HUES6 (cell line): ENCODE measurements around the gene SEZ6.
"Not testable (repeated sequence)": the region's sequence is repeated elsewhere in the genome, so short reads cannot be mapped to it uniquely, and the experiment has no call there.

Source experiments
- H3K27ac ChIP-seq: 2 replicates; pipeline ENCODE4 v1.7.0; 2013; ENCODE audit warnings: low read depth, mild to moderate bottlenecking, low read length, inconsistent platforms
- H3K27me3 ChIP-seq: 2 replicates; pipeline ENCODE4 v1.6.1; 2013; ENCODE audit warnings: low read length; ENCODE audit not compliant: control insufficient read depth, insufficient read depth
- H3K36me3 ChIP-seq: 2 replicates; pipeline ENCODE4 v1.6.1; 2013; ENCODE audit warnings: low read length; ENCODE audit not compliant: control insufficient read depth, insufficient read depth
- H3K4me1 ChIP-seq: 2 replicates; pipeline ENCODE4 v1.6.1; 2013; ENCODE audit warnings: low read length; ENCODE audit not compliant: control insufficient read depth, insufficient read depth
- H3K4me3 ChIP-seq: 2 replicates; pipeline ENCODE4 v1.5.1; 2013; ENCODE audit warnings: low read depth, low read length
- H3K9ac ChIP-seq: one replicate; pipeline ENCODE4 v1.6.1; 2013; ENCODE audit warnings: mild to moderate bottlenecking, low read length
- H3K9me3 ChIP-seq: 2 replicates; pipeline ENCODE4 v1.6.1; 2013; ENCODE audit warnings: low read depth, low read length; ENCODE audit not compliant: control insufficient read depth, insufficient read depth

Gene SEZ6

GRCh38 chr17:28944862-28945741 lies 60.7 kb downstream of the SEZ6 start:
- no peak overlapping the region for H3K27ac ChIP-seq
- H3K4me1 ChIP-seq: peaks cover 19% of the 10 kb centered on the region
- H3K27me3 ChIP-seq: no peaks in the 10 kb centered on the region
- H3K9me3 ChIP-seq: no peaks in the 10 kb centered on the region
- H3K36me3 ChIP-seq: peaks cover 37% of the 10 kb centered on the region
- no peak overlapping the region for H3K9ac ChIP-seq
- H3K4me3 ChIP-seq: no peak overlapping the region

GRCh38 chr17:28944343-28944742 lies 61.5 kb downstream of the SEZ6 start:
- Histone ChIP-seq H3K27me3 (no peaks in the 10 kb centered on the region), H3K9ac (no peak overlapping the region), H3K9me3 (no peaks in the 10 kb centered on the region), H3K36me3 (peaks cover 38% of the 10 kb centered on the region), H3K4me1 (peaks cover 24% of the 10 kb centered on the region), H3K4me3 (no peak overlapping the region), H3K27ac (no peak overlapping the region)

- H3K36me3 ChIP-seq: peaks cover 43% of the 10 kb centered on the region
- H3K9me3 ChIP-seq: no peaks in the 10 kb centered on the region
- no peaks in the 10 kb centered on the region for H3K27me3 ChIP-seq
- no peak overlapping the region for H3K9ac ChIP-seq
- no peak overlapping the region for H3K27ac ChIP-seq
- peaks cover 17% of the 10 kb centered on the region for H3K4me1 ChIP-seq
- H3K4me3 ChIP-seq: no peak overlapping the region
These were observed 62.9 kb downstream of the SEZ6 start for GRCh38 chr17:28942925-28943324.

GRCh38 chr17:28941251-28941650 lies 64.6 kb downstream of the SEZ6 start:
- Histone ChIP-seq H3K36me3 (peaks cover 37% of the 10 kb centered on the region), H3K9ac (no peak overlapping the region), H3K27me3 (no peaks in the 10 kb centered on the region), H3K4me3 (no peak overlapping the region), H3K27ac (no peak overlapping the region), H3K4me1 (peaks cover 28% of the 10 kb centered on the region), H3K9me3 (no peaks in the 10 kb centered on the region)

GRCh38 chr17:28940675-28941074 lies 65.2 kb downstream of the SEZ6 start:
- H3K9ac ChIP-seq: no peak overlapping the region
- no peak overlapping the region for H3K27ac ChIP-seq
- H3K9me3 ChIP-seq: no peaks in the 10 kb centered on the region
- H3K36me3 ChIP-seq: peaks cover 42% of the 10 kb centered on the region
- no peaks in the 10 kb centered on the region for H3K27me3 ChIP-seq
- H3K4me3 ChIP-seq: no peak overlapping the region
- peaks cover 32% of the 10 kb centered on the region for H3K4me1 ChIP-seq

GRCh38 chr17:28940142-28940541 lies 65.7 kb downstream of the SEZ6 start:
- no peak overlapping the region for H3K4me3 ChIP-seq

GRCh38 chr17:28938552-28938951 lies 67.3 kb downstream of the SEZ6 start:
- Histone ChIP-seq H3K27me3 (no peaks in the 10 kb centered on the region), H3K9ac (no peak overlapping the region), H3K4me3 (no peak overlapping the region), H3K36me3 (peaks cover 32% of the 10 kb centered on the region), H3K4me1 (peaks cover 32% of the 10 kb centered on the region), H3K9me3 (no peaks in the 10 kb centered on the region), H3K27ac (no peak overlapping the region)

More at GRCh38 chr17:28940142-28940541, 65.7 kb downstream of the SEZ6 start:
- Histone ChIP-seq H3K9me3 (no peaks in the 10 kb centered on the region), H3K27me3 (no peaks in the 10 kb centered on the region), H3K27ac (no peak overlapping the region), H3K36me3 (peaks cover 38% of the 10 kb centered on the region), H3K4me1 (peaks cover 32% of the 10 kb centered on the region), H3K9ac (no peak overlapping the region)

- H3K4me3 ChIP-seq: no peak overlapping the region
- H3K36me3 ChIP-seq: peaks cover 33% of the 10 kb centered on the region
- no peaks in the 10 kb centered on the region for H3K27me3 ChIP-seq
- H3K4me1 ChIP-seq: peaks cover 32% of the 10 kb centered on the region
- H3K27ac ChIP-seq: no peak overlapping the region
- H3K9ac ChIP-seq: no peak overlapping the region
- no peaks in the 10 kb centered on the region for H3K9me3 ChIP-seq
These were observed 68.6 kb downstream of the SEZ6 start for GRCh38 chr17:28937044-28937729.

- H3K9me3 ChIP-seq: no peaks in the 10 kb centered on the region
- peaks cover 28% of the 10 kb centered on the region for H3K36me3 ChIP-seq
- no peak overlapping the region for H3K27ac ChIP-seq
- no peak overlapping the region for H3K4me3 ChIP-seq
- H3K4me1 ChIP-seq: peaks cover 32% of the 10 kb centered on the region
- H3K27me3 ChIP-seq: no peaks in the 10 kb centered on the region
- no peak overlapping the region for H3K9ac ChIP-seq
These were observed 69.9 kb downstream of the SEZ6 start for GRCh38 chr17:28935744-28936460.

GRCh38 chr17:28934508-28934907 lies 71.3 kb downstream of the SEZ6 start:
- H3K36me3 ChIP-seq: peaks cover 28% of the 10 kb centered on the region
- H3K9me3 ChIP-seq, H3K9ac ChIP-seq, H3K27ac ChIP-seq, H3K4me3 ChIP-seq, H3K27me3 ChIP-seq: not testable (repeated sequence)
- H3K4me1 ChIP-seq: peaks cover 21% of the 10 kb centered on the region

- no peak overlapping the region for H3K27ac ChIP-seq
- no peak overlapping the region for H3K4me3 ChIP-seq
- peaks cover 48% of the 10 kb centered on the region for H3K36me3 ChIP-seq
- no peak overlapping the region for H3K9ac ChIP-seq
- H3K4me1 ChIP-seq: no peaks in the 10 kb centered on the region
- no peaks in the 10 kb centered on the region for H3K27me3 ChIP-seq
- no peaks in the 10 kb centered on the region for H3K9me3 ChIP-seq
These were observed 76.0 kb downstream of the SEZ6 start for GRCh38 chr17:28929787-28930186.
